Duodenal mucosa (tissue), 2 donors: Measurements from ENCODE around the gene OR1E1.
"Not testable (repeated sequence)": the region's sequence is repeated elsewhere in the genome, so short reads cannot be mapped to it uniquely, and the experiment has no call there.

Experiments used
- H3K27ac ChIP-seq: one replicate; pipeline ENCODE4 v1.7.0; 2013; ENCODE audit warnings: low read depth, low read length
- H3K27me3 ChIP-seq, 2 donors: one replicate each; pipeline ENCODE4 v1.7.0; 2013; ENCODE audit warnings: low read length in 2 of 2, control low read depth in 1 of 2; ENCODE audit not compliant: insufficient read depth in 2 of 2, control insufficient read depth in 1 of 2
- H3K36me3 ChIP-seq, 2 donors: one replicate each; pipeline ENCODE4 v1.7.0; 2013; ENCODE audit warnings: low read length in 2 of 2, control low read depth in 1 of 2; ENCODE audit not compliant: insufficient read depth in 2 of 2, control insufficient read depth in 1 of 2
- H3K4me1 ChIP-seq, 2 donors: one replicate each; pipeline ENCODE4 v1.7.0; 2013; ENCODE audit warnings: low read length in 2 of 2, control low read depth in 1 of 2; ENCODE audit not compliant: insufficient read depth in 2 of 2, control insufficient read depth in 1 of 2
- H3K4me3 ChIP-seq, 2 donors: one replicate each; pipeline ENCODE4 v1.7.0; 2013; ENCODE audit warnings: low read length in 2 of 2, low read depth in 1 of 2
- H3K9ac ChIP-seq, 2 donors: one replicate each; pipeline ENCODE4 v1.7.0; 2013; ENCODE audit warnings: low read length in 2 of 2, low read depth in 1 of 2
- H3K9me3 ChIP-seq, 2 donors: one replicate each; pipeline ENCODE4 v1.7.0; 2013; ENCODE audit warnings: low read length in 2 of 2, control low read depth in 1 of 2; ENCODE audit not compliant: control insufficient read depth in 1 of 2

Gene OR1E1

DNA sequence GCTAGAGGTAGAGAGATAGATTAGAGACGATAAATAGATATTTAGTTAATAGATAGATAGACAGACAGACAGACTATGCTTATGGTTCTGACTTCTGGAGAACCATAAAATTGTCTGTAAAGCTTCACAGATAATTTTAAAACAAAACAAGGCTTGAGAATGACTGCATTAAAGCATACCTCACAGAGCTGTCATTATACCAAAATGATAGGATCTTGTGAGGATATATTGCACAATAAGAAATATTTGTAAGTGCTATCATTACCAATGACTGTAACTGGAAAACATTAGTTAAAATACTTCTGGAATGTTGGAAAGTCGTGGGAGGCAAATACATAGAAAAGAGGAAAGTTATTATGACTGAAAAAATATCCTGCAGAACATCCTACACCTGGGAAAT lies 3.6 kb upstream of the OR1E1 start:
- Histone ChIP-seq H3K9me3 (peaks cover 0 to 3% of the 10 kb centered on the region in 2 donors), H3K27me3 (no peaks in the 10 kb centered on the region), H3K36me3 (no peaks in the 10 kb centered on the region), H3K4me3 (no peak overlapping the region), H3K9ac (no peak overlapping the region), H3K27ac (no peak overlapping the region), H3K4me1 (no peaks in the 10 kb centered on the region)

DNA sequence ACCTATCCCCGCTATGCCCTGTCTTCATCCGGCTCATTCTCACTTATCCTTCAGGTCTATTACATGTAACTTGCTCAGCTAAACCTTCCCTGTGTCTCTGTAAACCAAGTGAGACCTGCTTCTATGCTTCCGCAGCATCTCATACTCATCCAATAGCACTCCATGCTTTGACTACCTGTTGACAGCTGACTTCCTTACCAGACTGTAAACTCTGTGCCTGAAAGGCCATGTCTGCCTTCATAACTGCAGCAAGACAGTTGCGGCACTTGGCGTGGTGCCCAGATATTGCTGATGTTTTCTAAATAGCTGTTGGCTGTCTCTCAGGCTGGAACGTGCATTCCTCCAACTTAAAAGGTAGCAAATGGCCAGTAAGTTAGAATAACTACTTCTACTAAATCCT lies 1.8 kb upstream of the OR1E1 start:
- H3K9ac ChIP-seq = no peak overlapping the region
- H3K27ac ChIP-seq = no peak overlapping the region
- H3K36me3 ChIP-seq = no peaks in the 10 kb centered on the region
- no peaks in the 10 kb centered on the region for H3K27me3 ChIP-seq
- H3K4me1 ChIP-seq = no peaks in the 10 kb centered on the region
- no peaks in the 10 kb centered on the region for H3K9me3 ChIP-seq
- H3K4me3 ChIP-seq = no peak overlapping the region

- not testable (repeated sequence) for H3K36me3 ChIP-seq, H3K4me3 ChIP-seq, H3K4me1 ChIP-seq, H3K27ac ChIP-seq, H3K27me3 ChIP-seq, H3K9ac ChIP-seq, H3K9me3 ChIP-seq
These were observed 409 bp downstream of the OR1E1 start for GRCh38 chr17:3397801-3398200.

- no peaks in the 10 kb centered on the region for H3K27me3 ChIP-seq
- H3K36me3 ChIP-seq = no peaks in the 10 kb centered on the region
- no peak overlapping the region for H3K27ac ChIP-seq
- H3K9me3 ChIP-seq = no peaks in the 10 kb centered on the region
- H3K4me3 ChIP-seq = no peak overlapping the region
- no peak overlapping the region for H3K9ac ChIP-seq
- no peaks in the 10 kb centered on the region for H3K4me1 ChIP-seq
These were observed 8.4 kb downstream of the OR1E1 start for GRCh38 chr17:3389791-3390190.

- Histone ChIP-seq H3K36me3 (no peaks in the 10 kb centered on the region), H3K27ac (no peak within 1 kb of the TSS), H3K9ac (no peak within 1 kb of the TSS), H3K9me3 (no peaks in the 10 kb centered on the region), H3K4me1 (no peaks in the 10 kb centered on the region), H3K27me3 (no peaks in the 10 kb centered on the region), H3K4me3 (no peak within 1 kb of the TSS)
These were observed 12.1 kb downstream of the OR1E1 start, which contains the start of gene OR3A2 for GRCh38 chr17:3385869-3386816. TSS of gene OR3A2 (minus strand) at chr17:3386308.

DNA sequence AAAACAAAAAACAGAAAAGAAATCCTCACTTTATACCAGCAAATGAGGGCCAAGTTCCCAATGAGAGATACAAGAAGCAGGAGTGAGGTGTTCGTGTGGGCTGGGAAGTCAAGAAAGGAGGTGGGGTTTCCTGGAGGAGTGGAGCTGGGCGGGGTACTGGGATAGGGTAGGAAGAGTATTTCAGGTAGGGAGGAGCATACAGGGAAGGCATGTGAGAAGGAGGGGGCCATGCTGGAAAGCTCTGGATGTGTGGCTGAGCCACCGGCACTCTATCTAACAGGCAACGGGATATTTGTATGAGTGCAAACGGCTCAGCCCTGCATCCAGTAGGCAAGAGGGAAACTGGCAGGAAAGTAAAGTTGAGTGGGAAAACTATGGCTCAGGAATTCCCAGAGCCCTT lies 16.3 kb downstream of the OR1E1 start:
- Histone ChIP-seq H3K36me3 (no peaks in the 10 kb centered on the region), H3K27ac (no peak overlapping the region), H3K9ac (no peak overlapping the region), H3K4me1 (no peaks in the 10 kb centered on the region), H3K27me3 (peaks cover 0 to 5% of the 10 kb centered on the region in 2 donors), H3K4me3 (no peak overlapping the region), H3K9me3 (no peaks in the 10 kb centered on the region)

DNA sequence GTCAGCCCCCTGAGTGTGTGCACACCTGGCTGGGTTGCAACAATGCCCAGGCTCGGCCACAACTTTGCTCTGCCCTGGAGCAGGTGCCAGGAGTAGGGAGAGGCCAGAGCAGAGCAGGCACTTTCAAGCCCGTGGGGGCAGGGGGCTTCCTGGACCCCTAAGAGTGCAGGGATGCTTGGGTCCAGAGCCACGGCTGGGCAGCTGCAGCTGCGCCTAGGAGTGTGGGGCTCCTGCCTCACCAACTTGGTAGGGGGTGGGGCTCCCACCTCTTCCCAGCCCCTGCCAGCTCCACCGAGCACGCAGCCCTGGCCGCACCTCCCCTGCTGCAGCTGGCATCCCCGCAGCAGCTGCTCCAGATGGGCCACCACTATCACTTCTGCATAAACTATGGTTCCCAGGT lies 19.9 kb downstream of the OR1E1 start:
- no peaks in the 10 kb centered on the region for H3K4me1 ChIP-seq
- no peaks in the 10 kb centered on the region for H3K36me3 ChIP-seq
- no peak overlapping the region for H3K4me3 ChIP-seq
- peaks cover 0 to 5% of the 10 kb centered on the region in 2 donors for H3K27me3 ChIP-seq
- no peak overlapping the region for H3K27ac ChIP-seq
- H3K9ac ChIP-seq = no peak overlapping the region
- H3K9me3 ChIP-seq = no peaks in the 10 kb centered on the region

DNA sequence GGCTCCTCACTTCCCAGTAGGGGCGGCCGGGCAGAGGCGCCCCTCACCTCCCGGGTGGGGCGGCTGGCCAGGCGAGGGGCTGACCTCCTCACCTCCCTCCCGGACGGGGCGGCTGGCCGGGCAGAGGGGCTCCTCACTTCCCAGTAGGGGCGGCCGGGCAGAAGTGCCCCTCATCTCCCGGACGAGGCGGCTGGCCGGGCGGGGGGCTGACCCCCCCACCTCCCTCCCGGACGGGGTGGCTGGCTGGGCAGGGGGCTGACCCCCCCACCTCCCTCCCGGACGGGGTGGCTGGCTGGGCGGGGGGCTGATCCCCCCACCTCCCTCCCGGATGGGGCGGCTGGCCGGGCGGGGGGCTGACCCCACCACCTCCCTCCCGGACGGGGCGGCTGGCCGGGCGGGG lies 27.0 kb downstream of the OR1E1 start:
- not testable (repeated sequence) for H3K9me3 ChIP-seq, H3K27ac ChIP-seq, H3K4me3 ChIP-seq, H3K36me3 ChIP-seq, H3K4me1 ChIP-seq, H3K9ac ChIP-seq, H3K27me3 ChIP-seq
